Measurements from ENCODE around the gene PHACTR1.

DNA sequence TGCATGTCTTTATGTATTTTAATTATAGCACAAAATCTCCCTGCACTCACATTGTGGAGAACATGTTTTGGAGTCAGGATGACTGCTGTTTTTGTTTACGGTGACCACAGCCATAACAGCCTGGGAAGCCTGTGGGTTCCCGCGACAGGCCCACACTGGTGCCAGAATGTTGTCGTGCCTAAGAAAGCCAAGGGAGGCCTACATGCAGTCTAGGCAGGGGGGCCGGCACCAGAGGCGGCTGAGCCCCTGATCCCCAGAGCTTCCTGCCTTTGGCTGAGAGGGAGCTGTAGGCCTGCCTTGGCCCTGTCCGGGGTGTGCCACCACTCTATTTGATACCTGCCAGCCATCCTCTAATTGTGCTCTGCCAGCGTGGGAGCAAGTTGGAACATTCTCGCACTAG lies 565.1 kb downstream of the PHACTR1 start:
- TF ChIP-seq, protein P1, sequence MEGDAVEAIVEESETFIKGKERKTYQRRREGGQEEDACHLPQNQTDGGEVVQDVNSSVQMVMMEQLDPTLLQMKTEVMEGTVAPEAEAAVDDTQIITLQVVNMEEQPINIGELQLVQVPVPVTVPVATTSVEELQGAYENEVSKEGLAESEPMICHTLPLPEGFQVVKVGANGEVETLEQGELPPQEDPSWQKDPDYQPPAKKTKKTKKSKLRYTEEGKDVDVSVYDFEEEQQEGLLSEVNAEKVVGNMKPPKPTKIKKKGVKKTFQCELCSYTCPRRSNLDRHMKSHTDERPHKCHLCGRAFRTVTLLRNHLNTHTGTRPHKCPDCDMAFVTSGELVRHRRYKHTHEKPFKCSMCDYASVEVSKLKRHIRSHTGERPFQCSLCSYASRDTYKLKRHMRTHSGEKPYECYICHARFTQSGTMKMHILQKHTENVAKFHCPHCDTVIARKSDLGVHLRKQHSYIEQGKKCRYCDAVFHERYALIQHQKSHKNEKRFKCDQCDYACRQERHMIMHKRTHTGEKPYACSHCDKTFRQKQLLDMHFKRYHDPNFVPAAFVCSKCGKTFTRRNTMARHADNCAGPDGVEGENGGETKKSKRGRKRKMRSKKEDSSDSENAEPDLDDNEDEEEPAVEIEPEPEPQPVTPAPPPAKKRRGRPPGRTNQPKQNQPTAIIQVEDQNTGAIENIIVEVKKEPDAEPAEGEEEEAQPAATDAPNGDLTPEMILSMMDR (IDR thresholded peaks at IDR 0.05; ENCODE audit: insufficient read depth, low read length) = no peak
- TF ChIP-seq, protein P2, sequence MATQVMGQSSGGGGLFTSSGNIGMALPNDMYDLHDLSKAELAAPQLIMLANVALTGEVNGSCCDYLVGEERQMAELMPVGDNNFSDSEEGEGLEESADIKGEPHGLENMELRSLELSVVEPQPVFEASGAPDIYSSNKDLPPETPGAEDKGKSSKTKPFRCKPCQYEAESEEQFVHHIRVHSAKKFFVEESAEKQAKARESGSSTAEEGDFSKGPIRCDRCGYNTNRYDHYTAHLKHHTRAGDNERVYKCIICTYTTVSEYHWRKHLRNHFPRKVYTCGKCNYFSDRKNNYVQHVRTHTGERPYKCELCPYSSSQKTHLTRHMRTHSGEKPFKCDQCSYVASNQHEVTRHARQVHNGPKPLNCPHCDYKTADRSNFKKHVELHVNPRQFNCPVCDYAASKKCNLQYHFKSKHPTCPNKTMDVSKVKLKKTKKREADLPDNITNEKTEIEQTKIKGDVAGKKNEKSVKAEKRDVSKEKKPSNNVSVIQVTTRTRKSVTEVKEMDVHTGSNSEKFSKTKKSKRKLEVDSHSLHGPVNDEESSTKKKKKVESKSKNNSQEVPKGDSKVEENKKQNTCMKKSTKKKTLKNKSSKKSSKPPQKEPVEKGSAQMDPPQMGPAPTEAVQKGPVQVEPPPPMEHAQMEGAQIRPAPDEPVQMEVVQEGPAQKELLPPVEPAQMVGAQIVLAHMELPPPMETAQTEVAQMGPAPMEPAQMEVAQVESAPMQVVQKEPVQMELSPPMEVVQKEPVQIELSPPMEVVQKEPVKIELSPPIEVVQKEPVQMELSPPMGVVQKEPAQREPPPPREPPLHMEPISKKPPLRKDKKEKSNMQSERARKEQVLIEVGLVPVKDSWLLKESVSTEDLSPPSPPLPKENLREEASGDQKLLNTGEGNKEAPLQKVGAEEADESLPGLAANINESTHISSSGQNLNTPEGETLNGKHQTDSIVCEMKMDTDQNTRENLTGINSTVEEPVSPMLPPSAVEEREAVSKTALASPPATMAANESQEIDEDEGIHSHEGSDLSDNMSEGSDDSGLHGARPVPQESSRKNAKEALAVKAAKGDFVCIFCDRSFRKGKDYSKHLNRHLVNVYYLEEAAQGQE (IDR thresholded peaks at IDR 0.05; ENCODE audit: insufficient replicate concordance, low read depth) = no peak
